Gastrocnemius medialis (tissue), 4 donors: Measurements from ENCODE around the gene LIPA.

Experiments used
- CTCF ChIP-seq, 5 experiments: fragments of 450-650 bp in 3 of 5; fragments of 200-600 bp in 2 of 5; sonication (generic) in 2 of 5; IDR thresholded peaks in 4 of 5; conservative IDR thresholded peaks in 1 of 5; 1 replicate in 4 of 5; 2 replicates in 1 of 5; pipeline ENCODE4 v1.5.1; 2016 to 2019; ENCODE audit warnings: antibody characterized with exemption in 5 of 5, mild to moderate bottlenecking in 3 of 5, moderate library complexity in 3 of 5
- POLR2A ChIP-seq, 2 donors: fragments of 450-650 bp; IDR thresholded peaks; one replicate each; pipeline ENCODE4 v1.6.1; 2017; ENCODE audit warnings: antibody characterized with exemption in 2 of 2, mild to moderate bottlenecking in 2 of 2, moderate library complexity in 2 of 2

- no peak for TF ChIP-seq POLR2A (IDR thresholded peaks at IDR 0.05)
- no peak for TF ChIP-seq CTCF (IDR thresholded peaks at IDR 0.05 in 4 of 5, conservative IDR thresholded peaks at IDR 0.05 in 1 of 5)
Measured at GRCh38 chr10:89274928-89275327, 23.4 kb upstream of the LIPA start.
